Gastroesophageal sphincter (tissue), 3 donors: ENCODE results near the gene FAM171A1.

Experiments
- CTCF ChIP-seq, 4 experiments: fragments of 200-600 bp in 2 of 4; fragments of 450-650 bp in 2 of 4; sonication (generic) in 1 of 4; IDR thresholded peaks; one replicate each; pipeline ENCODE4 v1.5.1; 2017 to 2019; ENCODE audit warnings: antibody characterized with exemption in 4 of 4, mild to moderate bottlenecking in 2 of 4, moderate library complexity in 2 of 4
- POLR2AphosphoS5 ChIP-seq: sonication (generic); formaldehyde crosslinking; IDR thresholded peaks from one replicate; pipeline ENCODE4 v1.6.1; 2017; ENCODE audit warnings: antibody characterized with exemption

DNA sequence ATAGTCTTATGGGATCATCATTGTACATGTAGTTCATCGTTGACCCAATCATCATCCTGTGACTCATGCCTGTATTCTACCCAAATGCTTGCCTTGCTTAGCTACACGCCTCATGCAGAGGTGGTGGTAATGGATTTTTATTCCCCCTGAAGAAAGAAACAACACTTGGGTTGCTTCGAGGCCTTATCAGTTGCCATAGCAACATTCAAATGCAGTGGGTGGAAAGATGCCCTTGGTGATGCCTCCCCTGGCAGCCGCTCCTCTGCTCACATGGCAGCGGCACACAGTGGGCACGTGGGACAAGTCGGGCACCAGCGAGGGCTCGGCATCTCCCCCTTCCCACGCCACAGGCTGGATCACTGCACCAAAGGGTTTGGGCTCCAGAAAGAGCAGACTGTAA, 148.6 kb downstream of the FAM171A1 start:
- TF ChIP-seq CTCF (IDR thresholded peaks at IDR 0.05) (no peak), POLR2AphosphoS5 (no peak)
